Heart left ventricle (tissue), 16 donors: ENCODE data around the gene NTM. TPM values are rescaled to one million over a fixed set of nuclear protein-coding genes. Genes with fewer than 3 reads are reported as not detected.

Experiments
- ATAC-seq, 4 donors: fragments of 200-7000 bp; cut with Tn5 transposase; one replicate each; pipeline ENCODE4 v1.9.1; 2020 to 2022; ENCODE audit warnings: moderate library complexity in 4 of 4, mild to moderate bottlenecking in 3 of 4, moderate number of reproducible peaks in 1 of 4
- DNase-seq, 5 donors: peaks; one replicate each; pipeline ENCODE4 v3.0.0-alpha.2; 2020
- H3K27ac ChIP-seq, 12 donors: fragments of 200-600 bp; sonication (generic) in 4 of 12; one replicate each; pipeline versions ENCODE4 v1.5.0 to v1.8.0; 2016 to 2022; ENCODE audit warnings: mild to moderate bottlenecking in 2 of 12
- H3K27me3 ChIP-seq, 9 donors: fragments of 200-600 bp; sonication (generic) in 2 of 9; one replicate each; pipeline versions ENCODE4 v1.5.1 to v1.8.0; 2016 to 2022; ENCODE audit warnings: mild to moderate bottlenecking in 3 of 9
- H3K36me3 ChIP-seq, 9 donors: fragments of 200-600 bp; sonication (generic) in 2 of 9; one replicate each; pipeline versions ENCODE4 v1.5.0 to v1.8.0; 2018 to 2022; ENCODE audit warnings: mild to moderate bottlenecking in 2 of 9
- H3K4me1 ChIP-seq, 12 donors: fragments of 200-600 bp; sonication (generic) in 4 of 12; one replicate each; pipeline versions ENCODE4 v1.5.0 to v1.8.0; 2016 to 2022; ENCODE audit warnings: mild to moderate bottlenecking in 3 of 12
- H3K4me3 ChIP-seq, 12 donors: fragments of 200-600 bp; sonication (generic) in 4 of 12; one replicate each; pipeline versions ENCODE4 v1.5.0 to v1.8.0; 2017 to 2022; ENCODE audit warnings: mild to moderate bottlenecking in 9 of 12, moderate library complexity in 4 of 12
- H3K9me3 ChIP-seq, 12 donors: fragments of 200-600 bp; sonication (generic) in 4 of 12; one replicate each; pipeline versions ENCODE4 v1.5.0 to v1.8.0; 2016 to 2022; ENCODE audit warnings: mild to moderate bottlenecking in 1 of 12
- POLR2A ChIP-seq, 2 donors: fragments of 450-650 bp; IDR thresholded peaks; one replicate each; pipeline ENCODE4 v1.6.1; 2017; ENCODE audit warnings: antibody characterized with exemption in 2 of 2, mild to moderate bottlenecking in 2 of 2, moderate library complexity in 2 of 2
- WGBS, 4 donors: extraction: QIAGEN DNeasy Blood & Tissue Kit in 2 of 4; methylation state at CpG; one replicate each; pipeline versions ENCODE4 v1.1.5 to v1.1.7; 2013 to 2018; 5-methylcytosine and 5-hydroxymethylcytosine counted together
- intact Hi-C, 10 donors: fragments of 100-400 bp; cut with DNase I; formaldehyde crosslinking; loops; one replicate each; pipeline versions ENCODE4 v1.11.1 to v1.14.2; 2022
- polyA plus RNA-seq, 2 donors: library from polyadenylated mRNA; stranded (reverse); fragments of 200-250 nt; gene quantifications; one replicate each; pipeline ENCODE4 v1.2.3, GENCODE V29; 2013
- total RNA-seq, 9 donors: library from RNA; depleted of rRNA in 2 of 9; stranded (reverse); fragments of >200 nt in 2 of 9; fragmentation: NEBNext Ultra II Directional in 3 of 9; extraction: Animal tissue kit (Norgen Biotek cat#: 25700) in 3 of 9; gene quantifications; one replicate each; pipeline versions ENCODE4 v1.1.0 to v1.2.4, GENCODE V29; 2016 to 2023
- TF ChIP-seq, protein P1 (sequence below), 12 donors: fragments of 200-600 bp; sonication (generic) in 4 of 12; IDR thresholded peaks; one replicate each; pipeline versions ENCODE4 v1.5.0 to v1.8.0; 2018 to 2022; ENCODE audit warnings: antibody characterized with exemption in 12 of 12, mild to moderate bottlenecking in 5 of 12
- donor health status: ischemic (EF 13 %, LVEDD 7.1; RV severe dilation, severe dysfunction).
- donor health status: healthy with polysubstance abuse.
- donor health status: DM: no; HTN: yes; CAD: no.
- donor health status: DM: no; HTN: no; CAD: no.
- donor health status: ischemic (EF 25% LVEDD 6.9; RV normal size, moderate dysfunction).
- donor health status: ischemic (EF 25% LVEDD 5.7; RV mildly dilated, moderate dysfunction).
- donor health status: healthy.
- donor health status: DM: yes; HTN: yes; CAD: no.
- donor health status: ischemic (EF 35%, LVEDD 5.7; RV mildly dilated, moderate dysfunction).
- donor health status: nonischemic (EF 11% LVEDD 7.7; RV severe dilation, severe dysfunction).
- donor health status: DM: yes; HTN: yes; CAD: no.
- donor health status: PGD.
- donor health status: ischemic (EF 29% LVEDD 5.4; RV normal size, mild dysfunction).
- donor health status: nonischemic (EF 23%, LVEDD 6.1; RV moderate dilation, normal function).

The NTM gene
- total and polyA plus RNA-seq, 11 donors, result 0.40 to 7.7 (median 1.5) TPM

DNA sequence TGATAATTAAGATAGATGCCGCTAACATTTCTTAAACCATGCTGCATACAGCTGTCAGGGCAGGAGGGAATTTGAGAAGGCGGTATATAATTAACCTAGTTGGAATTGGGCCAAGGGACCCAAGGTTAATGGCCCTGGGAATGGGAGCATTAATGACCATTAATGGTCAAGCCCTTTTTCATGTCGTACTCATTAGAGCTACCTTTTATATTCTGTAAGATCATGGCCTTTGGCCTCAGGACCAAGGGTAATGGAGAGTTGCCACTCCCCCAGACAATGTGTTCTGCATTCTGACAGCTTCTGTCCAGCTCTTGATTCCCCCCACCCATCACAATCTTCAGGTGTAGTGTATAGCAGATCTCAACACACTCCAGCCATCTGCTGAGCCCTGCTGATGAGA lies 111.6 kb downstream of the NTM start:
- intact Hi-C loops, result loop anchor here in 1 of 10 donors (5.0 kb wide), 1 partner anchor 50 kb away; no protein-coding TSS in a partner anchor
- TF ChIP-seq, protein P1, sequence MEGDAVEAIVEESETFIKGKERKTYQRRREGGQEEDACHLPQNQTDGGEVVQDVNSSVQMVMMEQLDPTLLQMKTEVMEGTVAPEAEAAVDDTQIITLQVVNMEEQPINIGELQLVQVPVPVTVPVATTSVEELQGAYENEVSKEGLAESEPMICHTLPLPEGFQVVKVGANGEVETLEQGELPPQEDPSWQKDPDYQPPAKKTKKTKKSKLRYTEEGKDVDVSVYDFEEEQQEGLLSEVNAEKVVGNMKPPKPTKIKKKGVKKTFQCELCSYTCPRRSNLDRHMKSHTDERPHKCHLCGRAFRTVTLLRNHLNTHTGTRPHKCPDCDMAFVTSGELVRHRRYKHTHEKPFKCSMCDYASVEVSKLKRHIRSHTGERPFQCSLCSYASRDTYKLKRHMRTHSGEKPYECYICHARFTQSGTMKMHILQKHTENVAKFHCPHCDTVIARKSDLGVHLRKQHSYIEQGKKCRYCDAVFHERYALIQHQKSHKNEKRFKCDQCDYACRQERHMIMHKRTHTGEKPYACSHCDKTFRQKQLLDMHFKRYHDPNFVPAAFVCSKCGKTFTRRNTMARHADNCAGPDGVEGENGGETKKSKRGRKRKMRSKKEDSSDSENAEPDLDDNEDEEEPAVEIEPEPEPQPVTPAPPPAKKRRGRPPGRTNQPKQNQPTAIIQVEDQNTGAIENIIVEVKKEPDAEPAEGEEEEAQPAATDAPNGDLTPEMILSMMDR (IDR thresholded peaks at IDR 0.05), result no peak
- no peak for TF ChIP-seq POLR2A (IDR thresholded peaks at IDR 0.05)
- WGBS, 4 donors, result 49 to 92% (median 89%) methylated on average over 3 of the region's 3 CpGs
- H3K4me1 ChIP-seq, result no peaks in the 10 kb centered on the region
- no peaks in the 10 kb centered on the region for H3K9me3 ChIP-seq
- no peak for ATAC-seq
- no peak for DNase-seq
- H3K27ac ChIP-seq, result no peak overlapping the region
- no peak overlapping the region for H3K4me3 ChIP-seq
- peaks cover 0 to 6% (median 0%) of the 10 kb centered on the region in 9 donors for H3K27me3 ChIP-seq
- H3K36me3 ChIP-seq, result no peaks in the 10 kb centered on the region

DNA sequence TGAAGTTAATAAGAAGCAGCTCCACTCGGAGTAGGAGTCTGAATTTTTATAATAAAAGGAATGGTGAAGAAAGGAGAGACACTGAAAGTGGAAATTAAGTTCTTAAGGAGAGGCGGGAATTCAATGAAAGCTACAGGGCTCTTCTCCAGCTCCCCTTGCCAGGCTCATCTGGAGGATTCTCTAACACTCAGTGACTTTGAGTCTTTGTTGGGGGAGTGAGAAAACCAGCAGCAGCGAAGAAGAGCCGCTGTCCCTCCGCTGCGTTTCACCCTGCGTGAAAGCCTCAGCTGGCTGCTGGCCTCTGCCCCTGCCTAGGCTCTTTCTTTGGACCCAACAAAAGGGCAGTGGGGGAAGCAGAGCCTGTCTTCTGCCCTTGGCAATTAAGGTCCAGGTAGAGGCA lies 113.0 kb downstream of the NTM start:
- no peak overlapping the region for H3K4me3 ChIP-seq
- H3K27ac ChIP-seq, result no peak overlapping the region
- TF ChIP-seq, protein P1 (IDR thresholded peaks at IDR 0.05), result no peak
- TF ChIP-seq POLR2A (IDR thresholded peaks at IDR 0.05), result no peak
- WGBS, 4 donors, result 83 to 91% (median 85%) methylated on average over 7 of the region's 7 CpGs
- no peaks in the 10 kb centered on the region for H3K9me3 ChIP-seq
- H3K27me3 ChIP-seq, result peaks cover 0 to 6% (median 0%) of the 10 kb centered on the region in 9 donors
- DNase-seq (no peak), ATAC-seq (no peak)
- intact Hi-C loops, result loop anchor here in 1 of 10 donors (5.0 kb wide), 1 partner anchor 49 kb away; no protein-coding TSS in a partner anchor
- H3K36me3 ChIP-seq, result no peaks in the 10 kb centered on the region
- H3K4me1 ChIP-seq, result no peaks in the 10 kb centered on the region

DNA sequence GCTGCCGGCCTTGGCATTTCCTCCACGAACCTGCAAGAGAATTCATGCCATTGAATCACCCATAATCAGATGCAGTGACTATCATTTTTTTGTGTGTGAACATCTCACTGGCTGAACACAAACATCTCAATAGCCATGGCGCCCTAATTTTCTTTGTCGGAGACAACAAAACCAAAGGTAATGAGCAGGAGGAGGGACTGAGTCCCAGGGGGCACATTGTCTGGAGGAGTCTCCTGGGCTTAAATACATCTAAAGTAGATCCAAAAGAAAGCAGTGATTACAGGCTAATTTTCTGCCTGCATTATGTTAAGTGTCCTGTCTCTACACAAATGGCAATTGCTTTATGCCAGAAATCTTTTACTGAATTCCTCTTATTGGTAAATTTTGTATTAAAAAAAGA lies 113.5 kb downstream of the NTM start:
- no peaks in the 10 kb centered on the region for H3K36me3 ChIP-seq
- TF ChIP-seq, protein P1 (IDR thresholded peaks at IDR 0.05), result no peak
- no peak for TF ChIP-seq POLR2A (IDR thresholded peaks at IDR 0.05)
- DNase-seq, result no peak
- ATAC-seq, result no peak
- H3K9me3 ChIP-seq, result no peaks in the 10 kb centered on the region
- peaks cover 0 to 6% (median 0%) of the 10 kb centered on the region in 9 donors for H3K27me3 ChIP-seq
- 77 to 90% (median 80%) methylated on average over 4 of the region's 4 CpGs for WGBS, 4 donors
- no peaks in the 10 kb centered on the region for H3K4me1 ChIP-seq
- no peak overlapping the region for H3K27ac ChIP-seq
- intact Hi-C loops, result loop anchor here in 1 of 10 donors (5.0 kb wide), 1 partner anchor 48 kb away; no protein-coding TSS in a partner anchor
- no peak overlapping the region for H3K4me3 ChIP-seq

DNA sequence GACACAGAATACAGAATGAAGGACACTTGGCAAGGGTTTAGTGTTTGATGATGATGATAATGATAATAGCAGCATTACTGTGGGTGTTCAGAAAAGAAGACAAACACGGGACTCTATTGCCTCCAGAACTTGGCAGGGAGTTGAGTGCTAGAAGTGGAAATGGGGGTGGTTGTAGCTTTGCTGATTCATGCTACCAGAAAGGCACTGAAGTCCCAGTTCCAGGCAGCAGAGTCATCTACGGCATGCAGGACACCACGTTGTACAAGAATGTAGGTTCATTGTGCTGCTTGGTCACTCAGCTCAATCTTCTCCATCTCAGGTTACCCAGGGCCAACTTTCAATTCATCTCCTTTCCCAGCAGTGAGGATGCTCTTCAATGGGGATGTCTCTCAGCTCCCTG lies 115.7 kb downstream of the NTM start:
- Histone ChIP-seq H3K9me3 (no peaks in the 10 kb centered on the region), H3K27ac (no peak overlapping the region), H3K4me1 (no peaks in the 10 kb centered on the region), H3K36me3 (no peaks in the 10 kb centered on the region), H3K27me3 (no peaks in the 10 kb centered on the region), H3K4me3 (no peak overlapping the region)
- intact Hi-C loops, result no loop called here
- DNase-seq (no peak), ATAC-seq (no peak)
- TF ChIP-seq, protein P1 (IDR thresholded peaks at IDR 0.05), result no peak
- no peak for TF ChIP-seq POLR2A (IDR thresholded peaks at IDR 0.05)
- 35 to 57% (median 52%) methylated on average over 3 of the region's 3 CpGs for WGBS, 4 donors
